Islet precursor cell (in vitro differentiated cells): ENCODE measurements around the gene TPST2.

ENCODE experiments used
- DNase-seq: peaks from one replicate; pipeline ENCODE4 v3.0.0-alpha.2; 2018

Gene TPST2

DNA sequence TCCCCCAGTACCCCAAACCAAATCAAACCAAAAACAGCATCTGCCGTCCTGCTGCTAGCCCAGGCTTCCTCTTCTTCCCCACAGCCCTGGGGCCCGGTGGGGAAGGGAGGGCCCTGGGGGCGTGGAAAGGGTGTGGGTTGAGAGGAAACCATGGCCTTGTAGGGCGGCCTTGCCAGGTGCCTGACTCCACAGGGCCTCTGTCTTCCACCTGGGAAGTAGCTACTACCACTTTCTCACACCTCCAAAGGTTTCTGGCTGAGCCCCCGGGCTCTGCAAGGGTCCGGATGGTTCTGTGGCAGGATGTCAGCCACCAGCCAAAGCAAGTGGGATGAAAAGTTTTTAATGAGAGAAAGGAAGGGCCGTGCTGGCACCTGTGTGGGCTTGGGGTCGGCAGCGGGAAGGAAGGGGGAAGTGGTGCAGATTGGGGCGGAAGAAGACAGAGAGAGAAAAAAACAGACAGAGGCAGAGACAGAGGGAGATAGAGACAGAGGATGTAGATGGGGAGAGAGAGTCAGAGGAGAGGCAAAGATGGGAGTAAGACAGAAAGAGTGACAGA, 10.5 kb downstream of the TPST2 start:
- DNase-seq, result no peak

DNA sequence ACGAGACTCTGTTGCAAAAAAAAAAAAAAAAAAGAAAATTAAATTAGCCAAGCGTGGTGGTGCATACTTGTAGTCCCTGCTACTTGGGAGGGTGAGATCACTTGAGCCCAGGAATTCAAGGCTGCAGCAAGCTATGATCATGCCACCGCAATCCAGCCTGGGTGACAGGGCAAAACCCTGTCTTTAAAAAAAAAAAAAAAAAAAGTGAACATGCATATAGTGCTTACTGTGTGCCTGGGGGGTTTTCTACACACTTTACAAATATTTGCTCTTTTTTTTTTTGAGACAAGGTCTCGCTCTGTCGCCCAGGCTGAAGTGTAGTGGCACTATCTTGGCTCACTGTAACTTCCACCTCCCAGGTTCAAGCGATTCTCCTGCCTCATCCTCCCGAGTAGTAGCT, 12.9 kb downstream of the TPST2 start:
- peak; percentile 30 for DNase-seq

DNA sequence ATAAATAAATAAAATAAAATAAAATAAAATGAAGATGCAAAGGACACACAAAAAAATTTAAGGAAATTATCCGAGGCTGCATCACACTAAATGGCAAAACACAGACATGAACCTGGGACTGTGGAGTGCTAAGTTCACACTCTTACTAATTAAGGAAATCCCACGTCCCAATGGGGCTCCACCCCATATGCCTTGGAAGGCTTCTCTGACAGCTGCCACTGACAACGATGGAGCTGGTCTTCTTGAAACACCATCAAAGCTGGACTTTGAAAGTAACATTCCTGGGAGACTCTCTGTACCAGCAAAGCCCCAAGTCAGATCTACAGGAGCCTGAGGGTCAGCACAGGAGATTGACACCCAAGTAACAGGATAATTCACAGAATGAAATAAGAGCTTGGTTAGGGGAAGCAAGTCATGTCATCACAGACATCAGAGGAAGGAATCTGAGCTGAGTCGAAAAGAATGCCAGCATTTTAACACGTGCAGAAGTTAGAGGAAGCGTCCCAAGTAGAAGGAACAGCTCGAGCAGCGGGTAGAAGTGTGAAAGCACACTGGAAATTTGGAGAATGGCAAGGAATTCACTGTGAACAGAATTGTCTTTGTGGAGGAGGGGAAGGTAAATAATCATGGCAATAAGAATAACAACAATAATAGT, 13.8 kb downstream of the TPST2 start:
- DNase-seq, result no peak

- no peak for DNase-seq
Observed at GRCh38 chr22:26574001-26574723, 15.8 kb downstream of the TPST2 start.

DNA sequence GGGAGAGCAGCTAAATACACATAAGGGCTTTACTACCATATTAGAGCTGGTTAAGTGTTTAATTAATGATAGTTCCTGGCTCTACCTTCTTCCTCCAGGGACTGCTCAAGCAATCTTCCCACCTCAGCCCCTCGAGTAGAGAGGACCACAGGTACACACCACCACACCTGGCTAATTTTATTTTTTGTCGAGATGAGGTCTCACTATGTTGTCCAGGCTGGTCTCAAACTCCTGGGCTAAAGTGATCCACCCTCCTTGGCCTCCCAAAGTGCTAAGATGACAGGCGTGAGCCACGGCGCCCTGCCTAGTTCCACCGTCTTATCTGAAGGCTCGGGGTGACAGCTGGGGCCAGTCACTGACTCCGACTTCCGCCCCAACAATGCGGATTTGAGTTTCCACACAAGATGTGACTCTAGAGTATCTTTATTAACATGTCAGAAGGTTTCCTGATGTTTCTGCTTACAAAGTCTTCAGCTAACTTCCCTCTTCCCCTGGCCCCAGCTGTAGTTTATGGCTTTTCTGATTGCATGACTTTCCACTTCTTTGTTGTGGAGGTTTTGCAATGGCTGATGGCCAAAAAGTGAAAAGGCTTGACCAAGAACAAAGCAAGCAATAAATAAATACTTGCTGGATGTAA, 16.8 kb downstream of the TPST2 start:
- DNase-seq, result no peak

DNA sequence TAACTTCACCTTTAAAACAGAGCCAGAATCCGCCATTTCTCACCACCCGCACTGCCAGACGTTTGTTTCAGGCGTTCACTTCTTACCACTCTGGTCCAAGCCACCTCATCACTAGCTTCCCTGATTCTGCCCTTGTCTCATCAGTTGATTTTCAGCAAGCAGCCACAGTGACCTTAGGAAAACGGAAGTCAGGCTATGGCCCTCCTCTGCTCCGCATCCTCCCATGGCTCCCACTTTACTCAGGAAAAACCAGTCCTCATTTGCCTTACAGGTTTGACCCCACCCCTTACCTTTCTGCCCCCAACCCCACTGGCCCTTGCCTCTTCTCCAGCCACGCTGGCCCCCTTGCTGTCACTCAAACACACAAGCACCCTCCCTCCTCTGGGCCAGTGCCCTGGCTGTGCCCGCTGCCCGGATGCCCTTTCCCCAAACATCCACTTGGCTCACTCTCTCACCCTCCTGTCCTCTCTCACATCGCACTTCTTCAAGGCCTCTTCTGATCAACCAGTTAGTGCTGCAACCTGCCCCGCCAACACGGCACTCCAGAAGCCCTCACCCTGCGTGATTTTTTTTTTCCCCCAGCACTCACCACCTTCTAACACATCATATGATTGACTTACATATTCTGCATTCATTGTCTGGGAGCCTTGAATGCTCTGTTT, 18.9 kb downstream of the TPST2 start:
- DNase-seq, result no peak

GRCh38 chr22:26570115-26570514, 19.8 kb downstream of the TPST2 start:
- DNase-seq, result no peak

GRCh38 chr22:26568207-26568706, 21.7 kb downstream of the TPST2 start:
- DNase-seq, result peak; percentile 97

DNA sequence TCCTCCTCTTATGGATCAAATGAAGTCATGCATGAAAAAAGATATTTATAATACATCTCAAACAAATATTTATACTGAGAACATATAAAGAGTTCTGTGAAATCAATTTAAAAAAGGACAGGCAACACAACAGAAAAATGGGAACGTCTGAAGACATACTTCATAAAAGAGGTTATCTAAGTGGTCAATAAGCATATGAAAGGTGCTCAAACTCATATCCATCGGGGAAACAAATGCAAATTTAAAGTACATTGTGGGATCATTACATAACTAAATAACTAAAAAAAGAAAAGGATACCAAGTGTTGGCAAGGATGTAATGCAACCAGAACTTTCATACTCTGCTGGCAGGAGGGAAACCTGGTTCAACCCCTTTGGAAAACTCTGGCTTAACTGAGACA, 22.3 kb downstream of the TPST2 start:
- no peak for DNase-seq

DNA sequence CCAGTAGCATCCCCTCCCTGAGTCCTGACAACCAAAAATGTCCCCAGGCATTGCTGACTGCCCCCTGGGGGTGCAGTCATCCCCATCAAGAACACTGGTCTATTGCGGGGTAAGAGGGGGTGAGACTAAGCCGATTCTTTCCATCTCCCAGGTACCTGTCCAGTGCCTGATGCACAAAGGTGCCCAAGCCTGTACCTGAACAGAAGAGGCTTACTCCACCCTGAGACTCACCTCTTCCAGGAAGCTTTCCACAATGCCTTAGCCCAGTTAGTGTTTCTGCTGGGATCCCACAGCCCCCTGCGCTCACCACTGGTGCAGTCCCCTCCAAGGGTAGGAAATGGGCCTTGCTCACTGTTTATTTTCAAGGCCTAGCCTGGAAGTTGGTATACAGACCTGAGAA, 22.9 kb downstream of the TPST2 start:
- no peak for DNase-seq

DNA sequence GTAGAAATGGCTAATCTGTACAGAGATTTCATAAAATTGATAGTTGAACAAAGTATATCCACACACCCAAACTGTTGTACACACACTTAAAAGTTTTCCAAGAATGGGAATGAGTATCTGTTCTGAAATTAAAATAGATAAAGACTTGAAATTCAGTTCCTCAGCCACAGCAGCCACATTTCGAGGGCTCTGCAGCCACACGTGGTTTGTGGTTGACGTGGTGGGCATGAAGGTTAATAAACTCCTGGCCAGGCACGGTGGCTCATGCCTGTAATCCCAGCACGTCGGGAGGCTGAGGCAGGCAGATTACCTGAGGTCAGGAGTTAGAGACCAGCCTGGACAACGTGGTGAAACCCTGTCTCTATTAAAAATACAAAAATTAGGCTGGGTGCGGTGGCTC, 24.0 kb downstream of the TPST2 start:
- DNase-seq, result no peak

GRCh38 chr22:26565181-26565580, 24.8 kb downstream of the TPST2 start:
- DNase-seq, result no peak

DNA sequence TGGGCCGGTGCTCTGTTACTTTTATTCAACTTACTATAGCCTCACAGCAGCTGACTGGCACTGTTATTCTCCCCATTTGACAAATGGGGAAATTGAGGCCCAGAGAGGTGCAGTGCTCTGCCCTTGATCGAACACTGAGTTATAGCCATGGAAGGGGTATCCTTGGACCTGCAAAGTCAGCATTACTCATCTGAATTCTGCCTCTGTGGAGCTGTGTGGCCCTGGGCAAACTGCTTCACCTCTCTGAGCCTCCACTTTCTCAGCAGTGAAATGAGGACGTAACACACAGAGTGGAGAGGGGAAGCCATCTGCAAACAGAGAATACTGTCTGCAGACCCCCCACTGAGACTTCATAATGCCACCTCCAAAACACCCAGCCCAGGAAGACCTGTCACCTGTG, 25.3 kb downstream of the TPST2 start:
- DNase-seq, result no peak

DNA sequence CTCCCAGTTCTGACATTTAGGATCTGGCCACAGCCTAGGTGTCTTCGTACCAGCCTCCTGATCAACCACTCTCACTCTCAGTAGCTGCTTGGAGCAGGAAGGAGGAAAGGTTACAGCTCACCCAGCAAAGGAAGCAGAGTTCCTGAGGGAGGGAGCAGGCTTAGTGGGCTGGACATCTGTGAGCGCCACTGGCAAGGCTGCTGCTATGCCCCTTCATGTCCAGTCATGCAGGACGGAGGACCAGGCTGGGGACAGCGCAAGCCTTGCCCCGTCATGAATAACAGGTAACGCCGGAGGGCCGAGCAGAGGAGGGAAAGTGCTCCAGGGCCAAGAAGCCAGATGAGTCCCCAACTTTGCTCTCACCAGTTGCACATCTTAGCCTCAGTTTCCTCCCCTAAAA, 25.8 kb downstream of the TPST2 start:
- DNase-seq, result no peak

DNA sequence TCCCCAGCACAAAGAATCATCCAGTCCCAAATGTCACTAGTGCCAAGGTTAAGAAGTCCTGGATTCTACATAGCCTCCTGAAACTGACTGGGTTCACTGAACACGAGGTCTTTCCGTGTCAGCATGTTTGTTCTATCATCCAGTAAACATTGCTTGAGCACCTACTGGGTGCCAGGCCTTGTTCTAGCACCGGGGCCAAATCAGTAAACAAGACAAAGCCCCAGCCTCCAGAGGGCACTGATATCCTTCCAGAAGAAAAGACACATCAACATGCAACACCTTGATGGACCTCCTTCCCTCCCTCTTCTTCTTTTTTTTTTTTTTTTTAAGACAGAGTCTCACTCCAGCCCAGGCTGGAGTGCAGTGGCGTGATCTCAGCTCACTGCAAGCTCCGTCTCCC, 26.9 kb downstream of the TPST2 start:
- DNase-seq, result no peak

DNA sequence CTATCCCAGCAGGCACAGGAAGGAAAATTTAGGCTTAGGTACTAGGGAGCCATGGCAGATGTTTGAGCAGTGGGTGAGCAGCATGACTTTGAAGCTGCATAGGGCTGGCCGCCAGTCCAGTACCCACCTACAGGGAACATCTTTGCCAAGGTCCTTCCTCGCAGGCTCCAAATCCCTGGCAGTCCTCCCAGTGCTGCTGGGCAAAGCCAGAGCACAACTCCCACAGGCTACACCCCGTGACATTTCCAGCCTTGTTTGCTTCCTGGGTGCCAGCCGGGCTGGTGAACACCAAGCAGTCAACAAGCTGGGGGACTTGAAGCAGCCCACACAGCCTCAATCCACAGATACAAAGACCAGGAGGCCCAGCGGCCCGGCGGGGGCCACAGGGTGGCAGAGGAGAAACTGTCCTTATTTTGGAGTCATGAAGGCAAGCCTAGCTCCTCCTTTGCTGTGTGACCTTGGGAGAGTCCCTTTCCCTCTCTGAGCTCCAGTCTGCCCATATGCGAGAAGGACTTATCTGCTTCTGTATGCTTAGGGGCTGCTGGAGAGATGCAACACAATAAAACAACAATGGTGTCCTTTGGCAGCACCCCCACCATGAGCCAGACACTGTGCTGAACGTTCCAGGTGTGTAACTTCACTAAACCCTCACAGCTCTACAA, 28.0 kb downstream of the TPST2 start:
- DNase-seq, result no peak

GRCh38 chr22:26559961-26560575, 29.9 kb downstream of the TPST2 start:
- no peak for DNase-seq

DNA sequence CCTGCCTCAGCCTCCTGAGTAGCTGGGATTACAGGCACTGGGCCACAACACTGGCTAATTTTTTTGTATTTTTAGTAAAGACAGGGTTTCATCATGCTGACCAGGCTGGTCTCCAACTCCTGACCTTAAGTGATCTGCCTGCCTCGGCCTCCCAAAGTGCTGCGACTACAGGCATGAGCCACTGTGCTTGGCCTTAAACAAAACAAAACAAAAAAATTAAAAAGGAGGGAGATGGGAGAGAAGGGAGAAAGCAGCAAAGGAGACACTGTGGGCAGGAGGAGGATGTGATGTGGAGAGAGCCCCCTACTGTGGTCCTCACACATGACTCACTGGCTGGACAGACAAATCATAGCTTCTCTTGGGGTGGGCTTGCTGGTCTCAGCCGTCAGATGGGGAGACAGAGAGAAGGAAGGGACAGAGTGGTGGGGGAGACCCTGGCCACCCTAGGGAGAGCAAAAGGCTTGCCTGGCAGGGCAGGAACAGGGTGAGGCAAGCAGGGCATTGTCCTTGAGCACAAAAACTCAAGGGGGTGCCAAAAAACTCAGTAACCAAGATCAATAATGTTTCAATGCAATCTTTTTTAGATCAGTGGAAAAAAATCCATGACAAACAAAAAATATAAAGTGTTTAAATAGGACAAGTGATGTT, 31.6 kb downstream of the TPST2 start:
- DNase-seq, result no peak

DNA sequence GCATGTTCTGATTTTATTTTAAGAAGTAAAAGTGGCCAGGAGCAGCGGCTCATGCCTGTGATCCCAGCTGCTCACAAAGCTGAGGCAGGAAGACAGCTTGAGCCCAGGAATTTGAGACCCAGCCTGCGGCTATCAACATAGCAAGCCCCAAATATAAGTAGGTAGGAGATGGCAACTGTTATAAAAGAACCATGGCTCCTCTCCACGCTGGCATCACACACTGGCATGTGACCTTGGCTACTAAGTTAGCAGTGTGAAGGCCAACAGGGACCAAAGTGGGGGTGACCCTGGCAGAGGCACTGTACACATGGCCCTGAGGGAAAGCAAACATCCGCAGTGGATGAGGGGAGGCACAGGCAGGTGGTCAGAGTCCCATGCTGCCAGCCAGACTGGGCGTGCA, 33.0 kb downstream of the TPST2 start:
- no peak for DNase-seq

DNA sequence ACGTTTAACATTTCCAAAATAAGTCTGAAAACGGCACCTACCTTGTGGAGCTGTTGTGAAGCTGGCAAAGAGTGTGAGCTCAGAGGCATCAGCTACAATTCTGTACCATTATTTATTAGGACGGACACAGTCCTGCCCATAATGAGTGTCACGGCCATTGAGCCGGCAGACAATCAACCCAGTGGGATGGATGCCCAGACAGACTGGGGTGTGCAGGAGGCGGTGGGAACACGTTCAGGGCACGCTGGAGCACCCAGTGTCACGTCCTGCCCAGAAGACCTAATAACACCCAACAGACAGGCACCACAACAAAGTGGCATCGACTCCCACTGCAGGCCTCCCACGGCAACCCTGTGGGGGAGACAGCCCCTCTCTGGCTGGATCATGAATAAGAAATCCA, 34.5 kb downstream of the TPST2 start:
- no peak for DNase-seq

- no peak for DNase-seq
Observed at GRCh38 chr22:26554956-26555355, 35.0 kb downstream of the TPST2 start.
